Suprapubic skin (tissue), 4 donors: ENCODE results near the gene KRT10.

ENCODE experiments used
- EP300 ChIP-seq: sonication (generic); formaldehyde crosslinking; IDR thresholded peaks from one replicate; pipeline ENCODE4 v1.6.1; 2017; ENCODE audit warnings: antibody characterized with exemption
- POLR2A ChIP-seq, 2 donors: fragments of 450-650 bp; IDR thresholded peaks; one replicate each; pipeline ENCODE4 v1.6.1; 2017; ENCODE audit warnings: antibody characterized with exemption in 2 of 2, mild to moderate bottlenecking in 2 of 2, moderate library complexity in 2 of 2
- POLR2AphosphoS5 ChIP-seq, 3 donors: sonication (generic); formaldehyde crosslinking; IDR thresholded peaks; one replicate each; pipeline ENCODE4 v1.6.1; 2017; ENCODE audit warnings: antibody characterized with exemption in 3 of 3
- TF ChIP-seq, protein P1 (sequence below), 2 donors: fragments of 200-600 bp in 1 of 2; fragments of 450-650 bp in 1 of 2; sonication (generic) in 1 of 2; IDR thresholded peaks; one replicate each; pipeline ENCODE4 v1.5.1; 2016 to 2019; ENCODE audit warnings: antibody characterized with exemption in 2 of 2, mild to moderate bottlenecking in 1 of 2, moderate library complexity in 1 of 2

DNA sequence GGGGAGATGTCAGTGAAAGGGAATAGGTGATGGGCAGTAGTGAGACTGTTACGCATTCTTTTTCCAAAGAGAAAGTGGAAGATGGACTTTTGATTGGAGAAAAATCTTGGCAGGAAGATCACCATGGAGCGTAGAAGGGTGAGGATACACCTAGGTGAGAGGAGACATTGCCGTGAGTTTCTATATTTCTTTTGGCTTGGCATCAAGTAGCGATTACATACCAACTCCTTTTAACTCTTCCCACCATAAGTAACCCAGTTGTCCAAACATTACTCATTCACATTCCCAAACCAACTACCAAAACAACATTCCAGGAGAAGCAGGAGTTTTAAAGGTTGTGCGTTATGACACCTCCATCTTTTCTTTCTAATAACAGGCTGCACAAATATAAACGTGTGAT, 11.9 kb downstream of the KRT10 start:
- TF ChIP-seq POLR2AphosphoS5 (IDR thresholded peaks at IDR 0.05), result no peak
- TF ChIP-seq, protein P1, sequence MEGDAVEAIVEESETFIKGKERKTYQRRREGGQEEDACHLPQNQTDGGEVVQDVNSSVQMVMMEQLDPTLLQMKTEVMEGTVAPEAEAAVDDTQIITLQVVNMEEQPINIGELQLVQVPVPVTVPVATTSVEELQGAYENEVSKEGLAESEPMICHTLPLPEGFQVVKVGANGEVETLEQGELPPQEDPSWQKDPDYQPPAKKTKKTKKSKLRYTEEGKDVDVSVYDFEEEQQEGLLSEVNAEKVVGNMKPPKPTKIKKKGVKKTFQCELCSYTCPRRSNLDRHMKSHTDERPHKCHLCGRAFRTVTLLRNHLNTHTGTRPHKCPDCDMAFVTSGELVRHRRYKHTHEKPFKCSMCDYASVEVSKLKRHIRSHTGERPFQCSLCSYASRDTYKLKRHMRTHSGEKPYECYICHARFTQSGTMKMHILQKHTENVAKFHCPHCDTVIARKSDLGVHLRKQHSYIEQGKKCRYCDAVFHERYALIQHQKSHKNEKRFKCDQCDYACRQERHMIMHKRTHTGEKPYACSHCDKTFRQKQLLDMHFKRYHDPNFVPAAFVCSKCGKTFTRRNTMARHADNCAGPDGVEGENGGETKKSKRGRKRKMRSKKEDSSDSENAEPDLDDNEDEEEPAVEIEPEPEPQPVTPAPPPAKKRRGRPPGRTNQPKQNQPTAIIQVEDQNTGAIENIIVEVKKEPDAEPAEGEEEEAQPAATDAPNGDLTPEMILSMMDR (IDR thresholded peaks at IDR 0.05), result no peak
- no peak for TF ChIP-seq POLR2A (IDR thresholded peaks at IDR 0.05)
- TF ChIP-seq EP300, result no peak
